ENCODE measurements around the gene SEMA6D.

SEMA6D gene

GRCh38 chr15:47728426-47728825 is 11.1 kb downstream of the SEMA6D start:
- no peak for DNase-seq (ENCODE audit: low read depth)
- no peak overlapping the region for H3K4me3 ChIP-seq (ENCODE audit: low read depth, low read length)
- no peak for TF ChIP-seq CTCF (IDR thresholded peaks at IDR 0.05; ENCODE audit: low read depth, low read length, missing control alignments)
- in situ Hi-C loops (cut with HindIII; ENCODE audit: low sequenced_read_pairs): no loop called here

- no peak for DNase-seq (ENCODE audit: low read depth)
- no peak overlapping the region for H3K4me3 ChIP-seq (ENCODE audit: low read depth, low read length)
- no peak for TF ChIP-seq CTCF (IDR thresholded peaks at IDR 0.05; ENCODE audit: low read depth, low read length, missing control alignments)
- in situ Hi-C loops (cut with HindIII; ENCODE audit: low sequenced_read_pairs): no loop called here
Observed at GRCh38 chr15:47728886-47729285, 11.6 kb downstream of the SEMA6D start.

- no peak overlapping the region for H3K4me3 ChIP-seq (ENCODE audit: low read depth, low read length)
- in situ Hi-C loops (cut with HindIII; ENCODE audit: low sequenced_read_pairs): no loop called here
- no peak for TF ChIP-seq CTCF (IDR thresholded peaks at IDR 0.05; ENCODE audit: low read depth, low read length, missing control alignments)
- no peak for DNase-seq (ENCODE audit: low read depth)
Observed at GRCh38 chr15:47731230-47731629, 13.9 kb downstream of the SEMA6D start.

- H3K4me3 ChIP-seq (ENCODE audit: low read depth, low read length): no peak overlapping the region
- TF ChIP-seq CTCF (IDR thresholded peaks at IDR 0.05; ENCODE audit: low read depth, low read length, missing control alignments): no peak
- DNase-seq (ENCODE audit: low read depth): no peak
- in situ Hi-C loops (cut with HindIII; ENCODE audit: low sequenced_read_pairs): no loop called here
Observed at GRCh38 chr15:47732248-47732647, 14.9 kb downstream of the SEMA6D start.

GRCh38 chr15:47733085-47733484 is 15.8 kb downstream of the SEMA6D start:
- no peak for DNase-seq (ENCODE audit: low read depth)
- no peak for TF ChIP-seq CTCF (IDR thresholded peaks at IDR 0.05; ENCODE audit: low read depth, low read length, missing control alignments)
- H3K4me3 ChIP-seq (ENCODE audit: low read depth, low read length): no peak overlapping the region
- in situ Hi-C loops (cut with HindIII; ENCODE audit: low sequenced_read_pairs): no loop called here

GRCh38 chr15:47736143-47736786 is 19.0 kb downstream of the SEMA6D start:
- DNase-seq (ENCODE audit: low read depth): no peak
- no peak overlapping the region for H3K4me3 ChIP-seq (ENCODE audit: low read depth, low read length)
- in situ Hi-C loops (cut with HindIII; ENCODE audit: low sequenced_read_pairs): no loop called here
- TF ChIP-seq CTCF (IDR thresholded peaks at IDR 0.05; ENCODE audit: low read depth, low read length, missing control alignments): no peak

All from astrocyte of the cerebellum (primary cell).